HuH-7 (cell line): ENCODE results near the gene HOXB6.

Experiments used
- DNase-seq: peaks from one replicate; pipeline ENCODE4 v3.0.0; 2011; ENCODE audit warnings: low spot score

The HOXB6 gene

GRCh38 chr17:48634493-48635208, 29.9 kb upstream of the HOXB6 start:
- no peak for DNase-seq

GRCh38 chr17:48633266-48633677, 28.5 kb upstream of the HOXB6 start:
- DNase-seq: no peak

- no peak for DNase-seq
Measured at GRCh38 chr17:48632579-48633265, 27.9 kb upstream of the HOXB6 start.

GRCh38 chr17:48631693-48632578, 27.1 kb upstream of the HOXB6 start:
- DNase-seq: no peak

GRCh38 chr17:48630925-48631692, 26.3 kb upstream of the HOXB6 start:
- DNase-seq: no peak

GRCh38 chr17:48630009-48630924, 25.5 kb upstream of the HOXB6 start:
- no peak for DNase-seq

GRCh38 chr17:48629411-48629759, 24.6 kb upstream of the HOXB6 start:
- DNase-seq: no peak

GRCh38 chr17:48628649-48629410, 24.0 kb upstream of the HOXB6 start:
- no peak for DNase-seq

GRCh38 chr17:48627623-48628521, 23.1 kb upstream of the HOXB6 start:
- DNase-seq: no peak

- no peak for DNase-seq
Measured at GRCh38 chr17:48627118-48627597, 22.4 kb upstream of the HOXB6 start.

- DNase-seq: peak; percentile 80
Measured at GRCh38 chr17:48626245-48627117, 21.7 kb upstream of the HOXB6 start, which contains the start of gene HOXB9. HOXB9 (minus strand) TSS chr17:48626358; CDS start chr17:48626269, 89 bp downstream.

GRCh38 chr17:48625495-48626244, 20.9 kb upstream of the HOXB6 start:
- peak; percentile 90 for DNase-seq

GRCh38 chr17:48624544-48625494, 20.0 kb upstream of the HOXB6 start:
- no peak for DNase-seq

GRCh38 chr17:48624118-48624517, 19.3 kb upstream of the HOXB6 start:
- no peak for DNase-seq

GRCh38 chr17:48623583-48623982, 18.8 kb upstream of the HOXB6 start:
- no peak for DNase-seq

- no peak for DNase-seq
Measured at GRCh38 chr17:48622857-48623256, 18.1 kb upstream of the HOXB6 start.
